OCI-LY1 (cell line): Measurements from ENCODE around the gene MIAT.

Experiments
- EZH2 ChIP-seq: fragments of 200-600 bp; sonication (generic), shearing (Covaris generic); IDR thresholded peaks from 2 replicates; pipeline ENCODE4 v1.8.0; 2017; ENCODE audit warnings: borderline replicate concordance, mixed run types, mild to moderate bottlenecking, antibody characterized with exemption, low read length, moderate library complexity, mixed read lengths
- TF ChIP-seq, protein P1 (sequence below): fragments of 200-600 bp; sonication (generic), shearing (Covaris generic); IDR thresholded peaks from 2 replicates; pipeline ENCODE4 v1.5.1; 2017; ENCODE audit warnings: mild to moderate bottlenecking, antibody characterized with exemption, low read length, moderate library complexity, mixed read lengths

DNA sequence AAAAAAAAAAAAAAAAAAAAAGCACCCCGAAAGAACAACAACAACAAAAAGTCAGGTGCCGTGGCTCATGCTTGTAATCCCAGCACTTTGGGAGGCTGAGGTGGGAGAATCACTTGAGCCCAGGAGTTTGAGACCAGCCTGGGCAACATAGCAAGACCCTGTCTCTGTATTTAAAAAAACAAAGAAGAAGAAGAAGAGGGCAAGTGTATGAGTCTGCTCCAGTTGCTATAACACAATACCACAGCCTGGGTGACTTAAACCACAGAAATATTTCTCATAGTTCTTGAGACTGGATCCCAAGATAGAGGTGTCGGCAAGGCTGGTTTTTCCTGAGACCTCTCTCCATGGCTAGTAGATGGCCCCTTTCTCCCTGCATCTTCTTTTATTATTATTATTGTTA is 23.2 kb upstream of the MIAT start:
- TF ChIP-seq, protein P1, sequence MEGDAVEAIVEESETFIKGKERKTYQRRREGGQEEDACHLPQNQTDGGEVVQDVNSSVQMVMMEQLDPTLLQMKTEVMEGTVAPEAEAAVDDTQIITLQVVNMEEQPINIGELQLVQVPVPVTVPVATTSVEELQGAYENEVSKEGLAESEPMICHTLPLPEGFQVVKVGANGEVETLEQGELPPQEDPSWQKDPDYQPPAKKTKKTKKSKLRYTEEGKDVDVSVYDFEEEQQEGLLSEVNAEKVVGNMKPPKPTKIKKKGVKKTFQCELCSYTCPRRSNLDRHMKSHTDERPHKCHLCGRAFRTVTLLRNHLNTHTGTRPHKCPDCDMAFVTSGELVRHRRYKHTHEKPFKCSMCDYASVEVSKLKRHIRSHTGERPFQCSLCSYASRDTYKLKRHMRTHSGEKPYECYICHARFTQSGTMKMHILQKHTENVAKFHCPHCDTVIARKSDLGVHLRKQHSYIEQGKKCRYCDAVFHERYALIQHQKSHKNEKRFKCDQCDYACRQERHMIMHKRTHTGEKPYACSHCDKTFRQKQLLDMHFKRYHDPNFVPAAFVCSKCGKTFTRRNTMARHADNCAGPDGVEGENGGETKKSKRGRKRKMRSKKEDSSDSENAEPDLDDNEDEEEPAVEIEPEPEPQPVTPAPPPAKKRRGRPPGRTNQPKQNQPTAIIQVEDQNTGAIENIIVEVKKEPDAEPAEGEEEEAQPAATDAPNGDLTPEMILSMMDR, result no peak
- no peak for TF ChIP-seq EZH2
